Peyer's patch (tissue), 4 donors: Measurements from ENCODE around the gene SCAMP3. TPM values are rescaled to one million over a fixed set of nuclear protein-coding genes. Genes with fewer than 3 reads are reported as not detected.
"Not testable (repeated sequence)": the region's sequence is repeated elsewhere in the genome, so short reads cannot be mapped to it uniquely, and the experiment has no call there.

ENCODE experiments used
- DNase-seq, 3 donors: peaks; one replicate each; pipeline ENCODE4 v3.0.0-alpha.2; 2017 to 2019
- H3K27ac ChIP-seq, 4 donors: fragments of 200-600 bp; sonication (generic); one replicate each; pipeline ENCODE4 v1.5.1; 2016 to 2019
- H3K27me3 ChIP-seq, 2 donors: fragments of 200-600 bp; sonication (generic); one replicate each; pipeline ENCODE4 v1.5.1; 2019
- H3K36me3 ChIP-seq, 3 donors: fragments of 200-600 bp; sonication (generic); one replicate each; pipeline ENCODE4 v1.5.1; 2016 to 2019
- H3K4me1 ChIP-seq, 4 donors: fragments of 200-600 bp; sonication (generic); one replicate each; pipeline ENCODE4 v1.5.1; 2016 to 2019
- H3K4me3 ChIP-seq, 4 donors: fragments of 200-600 bp; sonication (generic); 1 replicate in 3 of 4; 2 replicates in 1 of 4; pipeline ENCODE4 v1.5.1; 2016 to 2019; ENCODE audit warnings: mild to moderate bottlenecking in 1 of 4
- H3K9me3 ChIP-seq, 4 donors: fragments of 200-600 bp; sonication (generic); one replicate each; pipeline ENCODE4 v1.5.1; 2016 to 2019; ENCODE audit warnings: mild to moderate bottlenecking in 1 of 4
- CTCF ChIP-seq, 6 experiments: fragments of 450-650 bp in 4 of 6; fragments of 200-600 bp in 2 of 6; sonication (generic) in 1 of 6; IDR thresholded peaks; one replicate each; pipeline ENCODE4 v1.5.1; 2017 to 2019; ENCODE audit warnings: antibody characterized with exemption in 6 of 6, mild to moderate bottlenecking in 3 of 6, moderate library complexity in 1 of 6
- POLR2A ChIP-seq, 2 donors: fragments of 450-650 bp; IDR thresholded peaks; one replicate each; pipeline ENCODE4 v1.5.1; 2017; ENCODE audit warnings: antibody characterized with exemption in 2 of 2, mild to moderate bottlenecking in 2 of 2, moderate library complexity in 2 of 2
- total RNA-seq, 4 donors: library from RNA; depleted of rRNA; stranded (reverse); fragments of >200 nt; gene quantifications; one replicate each; pipeline ENCODE4 v1.1.0, GENCODE V29; 2016

Gene SCAMP3
- total RNA-seq, 4 donors from 2014 or later = 34.7 to 63.7 (median 49.2) TPM

- no peaks in the 10 kb centered on the region for H3K27me3 ChIP-seq
- no peak for DNase-seq
- no peaks in the 10 kb centered on the region for H3K9me3 ChIP-seq
- no peak overlapping the region for H3K4me3 ChIP-seq
- no peaks in the 10 kb centered on the region for H3K4me1 ChIP-seq
- H3K36me3 ChIP-seq = no peaks in the 10 kb centered on the region
- no peak overlapping the region for H3K27ac ChIP-seq
- TF ChIP-seq CTCF (IDR thresholded peaks at IDR 0.05) (no peak), POLR2A (IDR thresholded peaks at IDR 0.05) (no peak)
Measured at GRCh38 chr1:155293086-155293749, 31.1 kb upstream of the SCAMP3 start.

GRCh38 chr1:155291006-155291405, 28.8 kb upstream of the SCAMP3 start:
- H3K4me1 ChIP-seq, DNase-seq, H3K27ac ChIP-seq, H3K27me3 ChIP-seq, H3K9me3 ChIP-seq, H3K36me3 ChIP-seq, H3K4me3 ChIP-seq: not testable (repeated sequence)

GRCh38 chr1:155287987-155288543, 25.9 kb upstream of the SCAMP3 start:
- Histone ChIP-seq H3K9me3 (no peaks in the 10 kb centered on the region), H3K27ac (no peak overlapping the region), H3K4me3 (no peak overlapping the region), H3K36me3 (no peaks in the 10 kb centered on the region), H3K27me3 (no peaks in the 10 kb centered on the region), H3K4me1 (no peaks in the 10 kb centered on the region)
- no peak for TF ChIP-seq CTCF (IDR thresholded peaks at IDR 0.05)
- no peak for TF ChIP-seq POLR2A (IDR thresholded peaks at IDR 0.05)
- no peak for DNase-seq

GRCh38 chr1:155286544-155286943, 24.4 kb upstream of the SCAMP3 start:
- no peak for TF ChIP-seq CTCF (IDR thresholded peaks at IDR 0.05)
- no peak for TF ChIP-seq POLR2A (IDR thresholded peaks at IDR 0.05)
- H3K4me3 ChIP-seq = no peak overlapping the region
- H3K27me3 ChIP-seq = no peaks in the 10 kb centered on the region
- no peak overlapping the region for H3K27ac ChIP-seq
- H3K4me1 ChIP-seq = no peaks in the 10 kb centered on the region
- DNase-seq = no peak
- H3K36me3 ChIP-seq = peaks cover 0 to 4% (median 0%) of the 10 kb centered on the region in 3 donors
- no peaks in the 10 kb centered on the region for H3K9me3 ChIP-seq

GRCh38 chr1:155285631-155286044, 23.5 kb upstream of the SCAMP3 start:
- no peak for DNase-seq
- H3K36me3 ChIP-seq = peaks cover 0 to 4% (median 0%) of the 10 kb centered on the region in 3 donors

More at GRCh38 chr1:155285631-155286044, 23.5 kb upstream of the SCAMP3 start:
- Histone ChIP-seq H3K27ac (no peak overlapping the region), H3K27me3 (no peaks in the 10 kb centered on the region), H3K4me1 (no peaks in the 10 kb centered on the region), H3K9me3 (no peaks in the 10 kb centered on the region), H3K4me3 (no peak overlapping the region)
- no peak for TF ChIP-seq CTCF (IDR thresholded peaks at IDR 0.05)
- no peak for TF ChIP-seq POLR2A (IDR thresholded peaks at IDR 0.05)
